ENCODE measurements around the gene CAPN11. TPM values are rescaled to one million over a fixed set of nuclear protein-coding genes. Genes with fewer than 3 reads are reported as not detected.

The CAPN11 gene
- total and polyA plus RNA-seq, 9 of the 15 experiments (the other 6 are each of a cell fraction or from before 2014, with no cell fraction given): 0.03 to 0.61 (median 0.17) TPM; not detected in 1

GRCh38 chr6:44116641-44117382, 41.8 kb upstream of the CAPN11 start (continued):
- no peak for TF ChIP-seq BCLAF1 (IDR thresholded peaks at IDR 0.05; ENCODE audit: borderline replicate concordance in 1 of 2, control insufficient read depth in 1 of 2, low read depth in 2 of 2, low read length in 1 of 2)
- TF ChIP-seq MAFG (tag; conservative IDR thresholded peaks at IDR 0.05): peak; percentile 77
- TF ChIP-seq HNRNPL (IDR thresholded peaks at IDR 0.05; ENCODE audit: low read depth, low read length): no peak
- TF ChIP-seq PTBP1 (IDR thresholded peaks at IDR 0.05; ENCODE audit: low read depth, low read length): no peak
- no peak for TF ChIP-seq AFF1 (IDR thresholded peaks at IDR 0.05; ENCODE audit: low read depth in 1 of 2, partially characterized antibody in 2 of 2)
- TF ChIP-seq BRF2 (IDR thresholded peaks at IDR 0.05; ENCODE audit: borderline replicate concordance, insufficient read depth, insufficient read length): no peak
- peak; percentile 83 for TF ChIP-seq C11orf30 (IDR thresholded peaks at IDR 0.05; ENCODE audit: low read depth)
- TF ChIP-seq MEIS2 (IDR thresholded peaks at IDR 0.05; ENCODE audit: partially characterized antibody): peak; percentile 37
- TF ChIP-seq CAMTA2 (CRISPR knock-in tag; conservative IDR thresholded peaks at IDR 0.05): no peak
- no peak for TF ChIP-seq PBX2 (CRISPR knock-in tag; IDR thresholded peaks at IDR 0.05; ENCODE audit: low read depth)
- peak; percentile 62 for TF ChIP-seq PBX2 (tag; conservative IDR thresholded peaks at IDR 0.05; ENCODE audit: low read depth)
- no peak for TF ChIP-seq ZNF280A (IDR thresholded peaks at IDR 0.05; ENCODE audit: low read depth, partially characterized antibody)
- no peak for TF ChIP-seq ZNF707 (CRISPR knock-in tag; conservative IDR thresholded peaks at IDR 0.05)

All from K562 (cell line).